HepG2 (cell line): ENCODE results near the gene RABL6. TPM values are rescaled to one million over a fixed set of nuclear protein-coding genes. Genes with fewer than 3 reads are reported as not detected.

Source experiments
- DZIP1 ChIP-seq: sonication (generic); formaldehyde crosslinking; IDR thresholded peaks from 2 replicates; pipeline ENCODE4 v1.5.0; 2020; ENCODE audit warnings: mild to moderate bottlenecking, missing genetic modification reagents
- FOXJ3 ChIP-seq: sonication (generic); formaldehyde crosslinking; IDR thresholded peaks from 2 replicates; pipeline ENCODE4 v1.4.0; 2020; ENCODE audit warnings: missing genetic modification reagents, mild to moderate bottlenecking, borderline replicate concordance
- GPBP1L1 ChIP-seq: sonication (generic); formaldehyde crosslinking; IDR thresholded peaks from 2 replicates; pipeline ENCODE4 v1.5.0; 2020; ENCODE audit warnings: mild to moderate bottlenecking, missing genetic modification reagents
- GTF2F1 ChIP-seq: fragments of 150-350 bp; IDR thresholded peaks from 2 replicates; pipeline ENCODE4 v1.6.1; 2014; ENCODE audit warnings: low read length
- HNF4A ChIP-seq: sonication (generic); formaldehyde crosslinking; IDR thresholded peaks from 2 replicates; pipeline ENCODE4 v1.4.0; 2020; ENCODE audit warnings: missing genetic modification reagents
- LBX2 ChIP-seq: sonication (generic); formaldehyde crosslinking; IDR thresholded peaks from 2 replicates; pipeline ENCODE4 v1.5.0; 2020; ENCODE audit warnings: missing genetic modification reagents, mild to moderate bottlenecking, borderline replicate concordance
- PHF20 ChIP-seq: sonication (generic); formaldehyde crosslinking; IDR thresholded peaks from 2 replicates; pipeline ENCODE4 v1.5.0; 2020; ENCODE audit warnings: mild to moderate bottlenecking, missing genetic modification reagents
- POGZ ChIP-seq: sonication (generic); formaldehyde crosslinking; IDR thresholded peaks from 2 replicates; pipeline ENCODE4 v1.4.0; 2020; ENCODE audit warnings: mild to moderate bottlenecking, missing genetic modification reagents
- PRDM10 ChIP-seq: sonication (generic); formaldehyde crosslinking; IDR thresholded peaks from 2 replicates; pipeline ENCODE4 v1.4.0; 2020; ENCODE audit warnings: low read depth, missing genetic modification reagents
- RFXAP ChIP-seq: sonication (generic); formaldehyde crosslinking; IDR thresholded peaks from 2 replicates; pipeline ENCODE4 v1.4.0; 2020; ENCODE audit warnings: missing genetic modification reagents, borderline replicate concordance
- ZBTB20 ChIP-seq: sonication (generic); formaldehyde crosslinking; IDR thresholded peaks from 2 replicates; pipeline ENCODE4 v1.8.1; 2023; ENCODE audit warnings: missing genetic modification reagents, low read depth, mild to moderate bottlenecking, borderline replicate concordance
- ZNF160 ChIP-seq: sonication (generic); formaldehyde crosslinking; IDR thresholded peaks from 2 replicates; pipeline ENCODE4 v1.8.0; 2022; ENCODE audit warnings: mild to moderate bottlenecking, inconsistent platforms, missing genetic modification reagents
- ZNF264 ChIP-seq: sonication (generic); formaldehyde crosslinking; IDR thresholded peaks from 2 replicates; pipeline ENCODE4 v1.4.0; 2020; ENCODE audit warnings: missing genetic modification reagents
- ZNF274 ChIP-seq: sonication (generic); formaldehyde crosslinking; IDR thresholded peaks from 2 replicates; pipeline ENCODE4 v1.5.1; 2020; ENCODE audit warnings: mild to moderate bottlenecking, missing genetic modification reagents
- ZNF276 ChIP-seq: sonication (generic); formaldehyde crosslinking; IDR thresholded peaks from 2 replicates; pipeline ENCODE4 v1.4.0; 2020; ENCODE audit warnings: mild to moderate bottlenecking, low read depth, missing genetic modification reagents
- ZNF44 ChIP-seq: sonication (generic); formaldehyde crosslinking; IDR thresholded peaks from 2 replicates; pipeline ENCODE4 v1.5.1; 2020; ENCODE audit warnings: mild to moderate bottlenecking, missing genetic modification reagents
- ZNF598 ChIP-seq: sonication (generic); formaldehyde crosslinking; IDR thresholded peaks from 2 replicates; pipeline ENCODE4 v1.5.1; 2020; ENCODE audit warnings: mild to moderate bottlenecking, missing genetic modification reagents, borderline replicate concordance
- ZNF768 ChIP-seq: sonication (generic); formaldehyde crosslinking; IDR thresholded peaks from 2 replicates; pipeline ENCODE4 v1.4.0; 2020; ENCODE audit warnings: missing genetic modification reagents
- ZNF773 ChIP-seq: sonication (generic); formaldehyde crosslinking; IDR thresholded peaks from 2 replicates; pipeline ENCODE4 v1.4.0; 2020; ENCODE audit warnings: missing genetic modification reagents, borderline replicate concordance
- polyA plus RNA-seq, 8 experiments: library from polyadenylated mRNA; depleted of rRNA in 3 of 8; stranded (reverse) in 7 of 8; unstranded in 1 of 8; fragments of >200 nt; fragmentation: Illumina TruSeq in 4 of 8; extraction: Trizol in 4 of 8; gene quantifications; 2 replicates each; pipeline versions ENCODE4 v1.2.1 to v1.2.3, GENCODE V29; 2011 to 2016; ENCODE audit warnings: low read depth in 4 of 8, missing spikeins in 1 of 8, mixed read lengths in 1 of 8; ENCODE audit not compliant: insufficient read depth in 1 of 8
- total RNA-seq, 5 experiments: library from RNA; depleted of rRNA; stranded (reverse); fragments of >200 nt; fragmentation: Illumina TruSeq; extraction: Trizol; gene quantifications; 2 replicates each; pipeline ENCODE4 v1.2.3, GENCODE V29; 2016; ENCODE audit warnings: low read depth in 1 of 5

The RABL6 gene
- total and polyA plus RNA-seq, 2 of the 13 experiments (the other 11 are each of a cell fraction or from before 2014, with no cell fraction given): 81.5 to 125 TPM

- no peak for TF ChIP-seq GPBP1L1 (CRISPR knock-in tag)
- peak; percentile 89; the same call in 1 of the 2 replicates for TF ChIP-seq LBX2 (CRISPR knock-in tag)
- TF ChIP-seq ZNF276 (CRISPR knock-in tag): no peak
- no peak; the same call in 1 of the 2 replicates for TF ChIP-seq ZNF773 (CRISPR knock-in tag)
- TF ChIP-seq RFXAP (CRISPR knock-in tag): 0 out of 2 replicates have a peak, but pooled peaks have one; percentile 19
- no peak for TF ChIP-seq GTF2F1
- 0 out of 2 replicates have a peak, but pooled peaks have one; percentile 17 for TF ChIP-seq ZBTB20
- no peak for TF ChIP-seq HNF4A (CRISPR knock-in tag)
- TF ChIP-seq DZIP1: 0 out of 2 replicates have a peak, but pooled peaks have one; percentile 23
- peak; percentile 48; the same call in 1 of the 2 replicates for TF ChIP-seq ZNF598 (CRISPR knock-in tag)
- no peak for TF ChIP-seq PRDM10 (CRISPR knock-in tag)
- TF ChIP-seq ZNF768 (CRISPR knock-in tag): peak; percentile 93
- TF ChIP-seq ZNF264 (CRISPR knock-in tag): no peak
- peak; percentile 66; the same call in 1 of the 2 replicates for TF ChIP-seq ZNF160 (CRISPR knock-in tag)
- TF ChIP-seq POGZ (CRISPR knock-in tag): 0 out of 2 replicates have a peak, but pooled peaks have one; percentile 5
- peak; percentile 16; the same call in 1 of the 2 replicates for TF ChIP-seq PHF20 (CRISPR knock-in tag)
- TF ChIP-seq ZNF44 (CRISPR knock-in tag): peak; percentile 82; the same call in 1 of the 2 replicates
- TF ChIP-seq ZNF274: peak; percentile 79; the same call in 1 of the 2 replicates
- no peak for TF ChIP-seq FOXJ3 (CRISPR knock-in tag)
Measured at GRCh38 chr9:136847826-136848392, 40.2 kb downstream of the RABL6 start (continued).
